Nephron progenitor cell (in vitro differentiated cells): ENCODE results near the gene ST14.
"Not testable (repeated sequence)": the region's sequence is repeated elsewhere in the genome, so short reads cannot be mapped to it uniquely, and the experiment has no call there.

Experiments used
- DNase-seq: peaks from one replicate; pipeline ENCODE4 v3.0.0; 2021
- H3K27ac Mint-ChIP-seq: 2 replicates; pipeline ENCODE4 v1.8.0; 2021; ENCODE audit warnings: mild to moderate bottlenecking, moderate library complexity, mixed read lengths
- H3K27me3 Mint-ChIP-seq: 2 replicates; pipeline ENCODE4 v1.8.0; 2021; ENCODE audit warnings: mild to moderate bottlenecking, low read depth, mixed read lengths; ENCODE audit not compliant: poor library complexity
- H3K36me3 Mint-ChIP-seq: 2 replicates; pipeline ENCODE4 v1.8.0; 2021; ENCODE audit warnings: low read depth, mixed read lengths
- H3K4me1 Mint-ChIP-seq: 2 replicates; pipeline ENCODE4 v1.8.0; 2021; ENCODE audit warnings: mixed read lengths
- H3K4me3 Mint-ChIP-seq: 2 replicates; pipeline ENCODE4 v1.8.0; 2021; ENCODE audit warnings: mild to moderate bottlenecking, moderate library complexity, mixed read lengths
- H3K9me3 Mint-ChIP-seq: 2 replicates; pipeline ENCODE4 v1.8.0; 2021; ENCODE audit warnings: mild to moderate bottlenecking, moderate library complexity, mixed read lengths
- CTCF ChIP-seq: fragments of 200-600 bp; sonication (generic); IDR thresholded peaks from 2 replicates; pipeline ENCODE4 v1.5.0; 2021; ENCODE audit warnings: antibody characterized with exemption

ST14 gene

GRCh38 chr11:130246738-130247137, 87.2 kb downstream of the ST14 start:
- Mint-ChIP-seq H3K27me3 (no peaks in the 10 kb centered on the region), H3K36me3 (peaks cover 24% of the 10 kb centered on the region), H3K9me3 (peaks cover 10% of the 10 kb centered on the region), H3K4me3 (no peak overlapping the region), H3K4me1 (peaks cover 20% of the 10 kb centered on the region), H3K27ac (peak overlapping the region; percentile 27)
- DNase-seq, result no peak
- TF ChIP-seq CTCF, result no peak

GRCh38 chr11:130247319-130247718, 87.7 kb downstream of the ST14 start:
- no peak for DNase-seq
- Mint-ChIP-seq H3K27me3 (no peaks in the 10 kb centered on the region), H3K4me3 (no peak overlapping the region), H3K36me3 (peaks cover 30% of the 10 kb centered on the region), H3K27ac (peak overlapping the region; percentile 47), H3K4me1 (peaks cover 20% of the 10 kb centered on the region), H3K9me3 (peaks cover 16% of the 10 kb centered on the region)
- TF ChIP-seq CTCF, result no peak

GRCh38 chr11:130249371-130249770, 89.8 kb downstream of the ST14 start:
- H3K27me3 Mint-ChIP-seq, result no peaks in the 10 kb centered on the region
- H3K27ac Mint-ChIP-seq, result no peak overlapping the region
- no peak overlapping the region for H3K4me3 Mint-ChIP-seq
- peaks cover 47% of the 10 kb centered on the region for H3K36me3 Mint-ChIP-seq
- no peak for DNase-seq
- no peak for TF ChIP-seq CTCF
- H3K4me1 Mint-ChIP-seq, result peaks cover 20% of the 10 kb centered on the region
- H3K9me3 Mint-ChIP-seq, result peaks cover 34% of the 10 kb centered on the region

GRCh38 chr11:130249929-130250328, 90.3 kb downstream of the ST14 start:
- not testable (repeated sequence) for H3K27ac Mint-ChIP-seq, DNase-seq, H3K27me3 Mint-ChIP-seq, H3K4me3 Mint-ChIP-seq
- Mint-ChIP-seq H3K9me3 (peaks cover 36% of the 10 kb centered on the region), H3K4me1 (peaks cover 20% of the 10 kb centered on the region), H3K36me3 (peaks cover 46% of the 10 kb centered on the region)

GRCh38 chr11:130251763-130252162, 92.2 kb downstream of the ST14 start:
- Mint-ChIP-seq H3K4me1 (peaks cover 14% of the 10 kb centered on the region), H3K9me3 (peaks cover 54% of the 10 kb centered on the region), H3K36me3 (peaks cover 61% of the 10 kb centered on the region)
- not testable (repeated sequence) for H3K27ac Mint-ChIP-seq, DNase-seq, H3K27me3 Mint-ChIP-seq, H3K4me3 Mint-ChIP-seq
